ENCODE data around the gene SOCS3. TPM values are rescaled to one million over a fixed set of nuclear protein-coding genes. Genes with fewer than 3 reads are reported as not detected.

Gene SOCS3
- total RNA-seq, 2 donors from 2014 or later, result 39.9 to 56.8 TPM

DNA sequence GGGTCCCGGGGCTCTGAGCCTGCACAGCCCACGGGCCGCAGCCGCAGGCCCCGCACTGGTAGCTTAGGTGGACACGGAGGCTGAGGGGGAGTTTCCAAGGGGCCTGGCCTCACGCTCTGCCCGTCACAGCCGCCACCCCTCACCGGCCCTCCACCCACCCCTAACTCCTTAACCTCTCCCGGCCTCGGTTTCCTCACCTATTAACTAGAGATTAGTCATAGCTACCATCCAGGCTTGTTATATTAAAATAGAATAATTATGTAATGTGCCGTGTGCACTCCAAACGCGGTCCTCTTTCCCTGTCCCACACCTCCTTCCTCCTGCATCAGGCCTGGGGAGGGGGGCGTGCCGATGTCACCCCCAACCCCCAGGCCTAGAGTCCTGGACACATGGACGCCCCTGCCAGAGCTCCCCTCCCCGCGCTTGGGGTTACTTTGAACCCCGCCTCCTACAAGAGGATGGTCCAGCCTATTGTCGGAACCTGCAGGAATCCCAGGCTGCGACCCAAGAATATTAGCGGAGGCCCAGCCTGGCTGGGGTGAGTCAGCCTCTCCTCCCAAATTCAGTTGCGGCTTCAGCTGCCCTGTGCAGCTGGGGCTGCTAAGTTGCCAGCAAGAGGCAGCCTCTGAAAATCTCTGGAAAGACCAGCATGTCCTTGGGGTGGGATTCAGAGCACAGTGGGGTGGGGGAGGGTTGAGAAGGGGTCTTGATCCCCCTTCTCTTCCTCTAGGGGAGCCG lies 17.3 kb downstream of the SOCS3 start:
- no peaks in the 10 kb centered on the region for H3K27me3 ChIP-seq
- peak overlapping the region; percentile 89 to 91 for H3K27ac ChIP-seq
- H3K4me3 ChIP-seq, result peak overlapping the region; percentile 10 to 52
- no peaks in the 10 kb centered on the region for H3K9me3 ChIP-seq
- peaks cover 0 to 45% of the 10 kb centered on the region in 2 donors for H3K4me1 ChIP-seq
- TF ChIP-seq, protein P1, sequence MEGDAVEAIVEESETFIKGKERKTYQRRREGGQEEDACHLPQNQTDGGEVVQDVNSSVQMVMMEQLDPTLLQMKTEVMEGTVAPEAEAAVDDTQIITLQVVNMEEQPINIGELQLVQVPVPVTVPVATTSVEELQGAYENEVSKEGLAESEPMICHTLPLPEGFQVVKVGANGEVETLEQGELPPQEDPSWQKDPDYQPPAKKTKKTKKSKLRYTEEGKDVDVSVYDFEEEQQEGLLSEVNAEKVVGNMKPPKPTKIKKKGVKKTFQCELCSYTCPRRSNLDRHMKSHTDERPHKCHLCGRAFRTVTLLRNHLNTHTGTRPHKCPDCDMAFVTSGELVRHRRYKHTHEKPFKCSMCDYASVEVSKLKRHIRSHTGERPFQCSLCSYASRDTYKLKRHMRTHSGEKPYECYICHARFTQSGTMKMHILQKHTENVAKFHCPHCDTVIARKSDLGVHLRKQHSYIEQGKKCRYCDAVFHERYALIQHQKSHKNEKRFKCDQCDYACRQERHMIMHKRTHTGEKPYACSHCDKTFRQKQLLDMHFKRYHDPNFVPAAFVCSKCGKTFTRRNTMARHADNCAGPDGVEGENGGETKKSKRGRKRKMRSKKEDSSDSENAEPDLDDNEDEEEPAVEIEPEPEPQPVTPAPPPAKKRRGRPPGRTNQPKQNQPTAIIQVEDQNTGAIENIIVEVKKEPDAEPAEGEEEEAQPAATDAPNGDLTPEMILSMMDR (IDR thresholded peaks at IDR 0.05), result no peak
- H3K36me3 ChIP-seq, result no peaks in the 10 kb centered on the region
- no peak for DNase-seq (ENCODE audit: low spot score)

GRCh38 chr17:78341559-78342448 lies 18.1 kb downstream of the SOCS3 start:
- DNase-seq (ENCODE audit: low spot score), result no peak
- TF ChIP-seq, protein P1 (IDR thresholded peaks at IDR 0.05), result peak in 1 of 2 donors; percentile 32
- Histone ChIP-seq H3K27me3 (no peaks in the 10 kb centered on the region), H3K27ac (peak overlapping the region; percentile 91), H3K4me1 (peaks cover 0 to 45% of the 10 kb centered on the region in 2 donors), H3K9me3 (no peaks in the 10 kb centered on the region), H3K36me3 (no peaks in the 10 kb centered on the region), H3K4me3 (peak overlapping the region; percentile 10 to 52)

- DNase-seq (ENCODE audit: low spot score), result no peak
- peaks cover 0 to 37% of the 10 kb centered on the region in 2 donors for H3K4me1 ChIP-seq
Measured at GRCh38 chr17:78340183-78340955, 19.5 kb downstream of the SOCS3 start.

DNA sequence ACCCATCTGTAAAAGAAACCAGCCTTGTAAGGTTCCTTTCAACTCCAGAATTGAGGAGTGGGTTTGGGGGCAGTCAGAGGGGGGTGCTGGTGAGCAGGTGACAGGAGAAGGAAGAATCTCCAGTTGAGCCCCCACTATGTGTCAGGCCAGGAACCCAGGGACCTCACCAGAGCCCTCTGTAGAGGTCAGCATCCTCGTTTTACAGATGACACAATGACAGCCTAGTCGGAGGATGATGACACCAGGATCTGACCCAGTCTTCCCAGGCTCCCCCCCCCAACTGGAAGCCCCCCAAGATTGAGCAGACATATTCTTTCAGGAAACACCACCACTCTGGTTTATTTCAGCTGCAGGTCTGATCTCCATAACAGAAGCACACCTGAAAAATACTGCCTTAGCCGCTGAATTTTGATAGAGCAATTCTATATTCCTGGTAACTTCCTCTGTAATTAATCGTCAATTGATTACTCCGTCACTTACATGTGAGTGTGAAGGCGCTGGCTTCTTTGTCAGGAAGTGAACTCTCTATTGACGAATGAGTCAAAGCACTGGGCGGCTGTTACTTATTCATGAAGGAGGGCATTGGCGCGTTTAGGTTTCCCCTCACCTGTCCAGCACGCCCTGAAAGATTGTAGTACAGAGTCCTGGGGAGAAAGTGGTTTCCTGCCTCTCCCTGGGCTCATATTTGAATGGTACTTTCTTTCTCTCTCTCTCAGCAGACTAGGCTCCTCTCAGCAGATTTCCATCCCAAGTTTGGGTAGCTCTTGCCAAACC lies 21.2 kb downstream of the SOCS3 start:
- DNase-seq (ENCODE audit: low spot score), result no peak
- H3K36me3 ChIP-seq, result no peaks in the 10 kb centered on the region
- TF ChIP-seq, protein P1 (IDR thresholded peaks at IDR 0.05), result no peak
- no peak overlapping the region for H3K4me3 ChIP-seq
- peaks cover 0 to 22% of the 10 kb centered on the region in 2 donors for H3K4me1 ChIP-seq
- no peak overlapping the region for H3K27ac ChIP-seq
- no peaks in the 10 kb centered on the region for H3K9me3 ChIP-seq
- H3K27me3 ChIP-seq, result no peaks in the 10 kb centered on the region

More at GRCh38 chr17:78340183-78340955, 19.5 kb downstream of the SOCS3 start:
- Histone ChIP-seq H3K9me3 (no peaks in the 10 kb centered on the region), H3K36me3 (no peaks in the 10 kb centered on the region), H3K4me3 (no peak overlapping the region), H3K27me3 (no peaks in the 10 kb centered on the region), H3K27ac (peak overlapping the region; percentile 14 to 82)
- TF ChIP-seq, protein P1 (IDR thresholded peaks at IDR 0.05), result no peak

Measured in right atrium auricular region (tissue), 2 donors.